Sigmoid colon (tissue), 7 donors: ENCODE data around the gene DDN. TPM values are rescaled to one million over a fixed set of nuclear protein-coding genes. Genes with fewer than 3 reads are reported as not detected.
A peak's percentile ranks its signal among the peaks of the same experiment; 100 is the strongest.

Experiments used
- DNase-seq: peaks from one replicate; pipeline ENCODE4 v3.0.0-alpha.2; 2019
- H3K27ac ChIP-seq, 4 donors: fragments of 200-600 bp; sonication (generic); one replicate each; pipeline ENCODE4 v1.5.1; 2016 to 2019; ENCODE audit warnings: mild to moderate bottlenecking in 1 of 4
- H3K27me3 ChIP-seq, 3 donors: fragments of 200-600 bp; sonication (generic); one replicate each; pipeline ENCODE4 v1.5.1; 2019; ENCODE audit warnings: mild to moderate bottlenecking in 1 of 3
- H3K36me3 ChIP-seq, 4 donors: fragments of 200-600 bp; sonication (generic); one replicate each; pipeline ENCODE4 v1.5.1; 2016 to 2019
- H3K4me1 ChIP-seq, 4 donors: fragments of 200-600 bp; sonication (generic); one replicate each; pipeline ENCODE4 v1.5.1; 2017 to 2019
- H3K4me3 ChIP-seq, 4 donors: fragments of 200-600 bp; sonication (generic); one replicate each; pipeline ENCODE4 v1.5.1; 2017 to 2019; ENCODE audit warnings: mild to moderate bottlenecking in 2 of 4, moderate library complexity in 1 of 4
- H3K9me3 ChIP-seq, 4 donors: fragments of 200-600 bp in 3 of 4; sonication (generic) in 3 of 4; one replicate each; pipeline versions ENCODE4 v1.5.1 to v1.6.1; 2013 to 2019
- EP300 ChIP-seq, 4 donors: sonication (generic); formaldehyde crosslinking; IDR thresholded peaks; one replicate each; pipeline ENCODE4 v1.6.1; 2017; ENCODE audit warnings: antibody characterized with exemption in 4 of 4
- POLR2A ChIP-seq, 2 donors: fragments of 450-650 bp; IDR thresholded peaks; one replicate each; pipeline ENCODE4 v1.6.1; 2016; ENCODE audit warnings: antibody characterized with exemption in 2 of 2, mild to moderate bottlenecking in 2 of 2, moderate library complexity in 2 of 2
- POLR2AphosphoS5 ChIP-seq, 4 donors: sonication (generic); formaldehyde crosslinking; IDR thresholded peaks; one replicate each; pipeline ENCODE4 v1.6.1; 2017; ENCODE audit warnings: antibody characterized with exemption in 4 of 4
- WGBS, 2 donors: extraction: QIAGEN DNeasy Blood & Tissue Kit; methylation state at CpG; one replicate each; pipeline ENCODE4 v1.1.7; 2013; 5-methylcytosine and 5-hydroxymethylcytosine counted together
- intact Hi-C: fragments of 100-400 bp; cut with DNase I; formaldehyde crosslinking; loops from one replicate; pipeline ENCODE4 v1.15.1; 2023
- polyA plus RNA-seq, 3 donors: library from polyadenylated mRNA; stranded (reverse); fragments of 200-250 nt; gene quantifications; one replicate each; pipeline ENCODE4 v1.2.3, GENCODE V29; 2013
- total RNA-seq, 4 donors: library from RNA; depleted of rRNA; stranded (reverse); fragments of >200 nt; gene quantifications; one replicate each; pipeline ENCODE4 v1.1.0, GENCODE V29; 2016
- TF ChIP-seq, protein P1 (sequence below), 4 experiments: fragments of 450-650 bp in 3 of 4; fragments of 200-600 bp in 1 of 4; IDR thresholded peaks; one replicate each; pipeline ENCODE4 v1.5.1; 2016 to 2019; ENCODE audit warnings: antibody characterized with exemption in 4 of 4, mild to moderate bottlenecking in 3 of 4, moderate library complexity in 2 of 4
- donor health status: healthy with polysubstance abuse.
- donor health status: Bipolar disorder and iron deficiency.
- donor health status: healthy.

The DDN gene
- total and polyA plus RNA-seq, 7 donors = 0.14 to 0.69 (median 0.60) TPM; not detected in 4

DNA sequence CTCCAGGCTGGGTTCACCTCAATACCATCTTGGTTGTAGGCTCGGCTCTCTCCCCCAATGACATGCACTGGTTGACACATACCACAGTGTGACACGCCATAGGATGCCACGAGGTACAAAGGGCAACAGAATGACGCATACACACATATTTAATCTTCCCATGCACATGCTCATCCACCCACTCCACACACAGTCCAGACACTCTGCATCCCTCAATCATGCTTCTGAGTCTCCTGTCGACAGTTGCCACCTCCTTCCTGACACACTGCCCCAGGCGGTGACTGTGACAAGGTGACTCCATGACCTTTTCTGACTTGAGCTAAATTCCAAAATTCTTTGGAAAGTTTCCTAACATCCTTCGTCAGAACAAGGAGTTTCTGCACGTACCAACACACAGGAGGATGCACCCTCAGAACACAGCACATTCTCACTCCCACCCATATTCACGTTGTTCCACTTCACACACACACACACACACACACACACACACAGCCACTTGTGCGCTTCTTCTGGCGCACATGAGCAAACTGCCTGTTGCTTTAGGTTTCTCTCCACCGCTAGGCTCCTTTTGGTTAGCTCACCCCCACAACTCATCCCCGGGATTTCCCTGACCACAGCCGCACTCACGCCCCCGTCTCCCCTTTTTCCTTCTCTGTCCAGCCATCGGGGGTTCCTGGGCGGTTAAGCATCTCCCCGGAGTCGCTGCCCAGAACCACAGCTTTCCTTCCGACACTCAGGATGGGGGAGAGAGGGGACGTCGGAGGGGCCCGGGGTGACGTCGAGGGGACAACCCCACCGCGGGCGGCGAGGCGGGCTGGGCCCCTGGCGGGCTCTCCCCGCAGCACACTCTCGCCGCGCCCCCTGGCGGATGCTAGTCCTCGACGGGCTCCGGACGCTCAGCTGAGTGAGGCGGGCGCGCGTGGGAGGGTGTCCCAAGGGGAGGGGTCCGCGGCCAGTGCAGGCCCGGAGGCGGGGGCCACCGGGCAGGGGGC is 21.6 kb downstream of the DDN start:
- H3K27ac ChIP-seq = no peak overlapping the region
- H3K4me1 ChIP-seq = peaks cover 0 to 43% (median 41%) of the 10 kb centered on the region in 4 donors
- intact Hi-C loops = no loop called here
- H3K27me3 ChIP-seq = peaks cover 61 to 100% (median 88%) of the 10 kb centered on the region in 3 donors
- H3K9me3 ChIP-seq = no peaks in the 10 kb centered on the region
- peak overlapping the region in 3 of 4 donors; percentile 5 to 39 (median 32) for H3K4me3 ChIP-seq
- WGBS, 2 donors = 6 to 8% methylated on average over 50 of the region's 50 CpGs
- TF ChIP-seq, protein P1, sequence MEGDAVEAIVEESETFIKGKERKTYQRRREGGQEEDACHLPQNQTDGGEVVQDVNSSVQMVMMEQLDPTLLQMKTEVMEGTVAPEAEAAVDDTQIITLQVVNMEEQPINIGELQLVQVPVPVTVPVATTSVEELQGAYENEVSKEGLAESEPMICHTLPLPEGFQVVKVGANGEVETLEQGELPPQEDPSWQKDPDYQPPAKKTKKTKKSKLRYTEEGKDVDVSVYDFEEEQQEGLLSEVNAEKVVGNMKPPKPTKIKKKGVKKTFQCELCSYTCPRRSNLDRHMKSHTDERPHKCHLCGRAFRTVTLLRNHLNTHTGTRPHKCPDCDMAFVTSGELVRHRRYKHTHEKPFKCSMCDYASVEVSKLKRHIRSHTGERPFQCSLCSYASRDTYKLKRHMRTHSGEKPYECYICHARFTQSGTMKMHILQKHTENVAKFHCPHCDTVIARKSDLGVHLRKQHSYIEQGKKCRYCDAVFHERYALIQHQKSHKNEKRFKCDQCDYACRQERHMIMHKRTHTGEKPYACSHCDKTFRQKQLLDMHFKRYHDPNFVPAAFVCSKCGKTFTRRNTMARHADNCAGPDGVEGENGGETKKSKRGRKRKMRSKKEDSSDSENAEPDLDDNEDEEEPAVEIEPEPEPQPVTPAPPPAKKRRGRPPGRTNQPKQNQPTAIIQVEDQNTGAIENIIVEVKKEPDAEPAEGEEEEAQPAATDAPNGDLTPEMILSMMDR (IDR thresholded peaks at IDR 0.05) = peak; percentile 52 to 77 (median 64)
- TF ChIP-seq POLR2A (IDR thresholded peaks at IDR 0.05) = no peak
- peak; percentile 77 for DNase-seq
- no peaks in the 10 kb centered on the region for H3K36me3 ChIP-seq

DNA sequence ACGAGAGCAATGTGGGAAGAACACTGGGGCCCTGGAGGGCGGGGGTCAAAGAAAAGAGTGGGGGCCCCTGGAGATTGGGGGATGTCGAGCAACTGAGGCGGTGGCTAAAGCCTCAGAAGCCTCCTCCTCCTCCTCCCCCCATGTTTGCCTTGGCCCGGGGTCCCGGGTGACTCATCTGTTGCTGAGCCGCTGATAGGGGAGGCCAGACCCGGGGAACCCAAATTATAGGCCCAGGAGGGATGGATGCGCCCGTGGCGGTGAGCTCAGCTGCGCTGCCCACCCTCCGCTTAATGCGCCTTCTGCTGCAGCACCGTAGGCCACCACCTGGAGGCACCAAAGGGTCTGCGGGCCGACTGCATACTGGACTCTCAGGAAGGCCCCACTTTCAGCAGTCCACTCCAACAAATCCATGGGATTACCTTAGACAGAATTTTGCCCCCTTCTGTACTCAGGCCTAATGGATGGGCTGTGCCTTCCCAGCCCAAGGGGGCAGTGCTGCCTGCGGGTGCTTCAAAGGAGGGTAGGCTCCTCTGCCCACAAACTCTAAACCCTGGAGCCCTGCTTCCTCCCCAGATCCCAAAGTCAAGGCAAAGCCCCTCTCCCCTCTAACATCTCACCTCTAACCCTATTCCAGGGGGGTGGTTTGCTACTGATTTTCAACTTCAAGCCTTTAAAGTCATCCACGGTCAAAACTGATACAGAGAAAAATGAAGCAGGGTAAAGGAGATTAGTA is 25.1 kb downstream of the DDN start:
- peak overlapping the region in 1 of 4 donors; percentile 54 for H3K27ac ChIP-seq
- peak; percentile 72 for DNase-seq

DNA sequence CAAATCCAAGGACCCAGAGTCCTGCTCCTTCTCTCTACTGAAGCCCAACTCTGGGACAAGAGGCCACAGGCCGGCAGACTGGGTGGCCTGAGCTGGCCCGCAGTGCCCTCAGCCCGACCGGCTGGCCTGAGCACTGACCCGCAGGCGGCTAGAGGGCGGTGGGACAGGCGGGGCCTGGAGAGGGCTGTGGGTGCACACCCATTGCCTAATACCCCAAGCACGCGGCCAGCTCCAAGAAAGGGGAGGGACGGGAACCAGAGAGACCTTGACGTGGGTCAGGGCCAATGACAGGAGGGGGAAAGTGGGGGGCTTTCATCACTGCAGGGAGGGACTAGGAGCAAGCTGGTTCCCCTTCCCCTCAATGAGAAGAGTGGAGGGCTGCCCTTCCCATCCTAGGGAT is 25.6 kb downstream of the DDN start:
- TF ChIP-seq EP300 (IDR thresholded peaks at IDR 0.05) = no peak
- TF ChIP-seq, protein P1 (IDR thresholded peaks at IDR 0.05) = no peak
- no peak for TF ChIP-seq POLR2A (IDR thresholded peaks at IDR 0.05)
- no peak for TF ChIP-seq POLR2AphosphoS5 (IDR thresholded peaks at IDR 0.05)
- H3K4me3 ChIP-seq = no peak overlapping the region
- H3K9me3 ChIP-seq = no peaks in the 10 kb centered on the region
- H3K36me3 ChIP-seq = no peaks in the 10 kb centered on the region
- peaks cover 0 to 39% (median 34%) of the 10 kb centered on the region in 4 donors for H3K4me1 ChIP-seq
- 15 to 21% methylated on average over 12 of the region's 12 CpGs for WGBS, 2 donors
- DNase-seq = peak; percentile 82
- H3K27ac ChIP-seq = peak overlapping the region in 1 of 4 donors; percentile 54
- intact Hi-C loops = no loop called here
- H3K27me3 ChIP-seq = peaks cover 45 to 97% (median 77%) of the 10 kb centered on the region in 3 donors

More for the DNA sequence above, 25.1 kb downstream of the DDN start:
- TF ChIP-seq POLR2AphosphoS5 (IDR thresholded peaks at IDR 0.05) (no peak), POLR2A (IDR thresholded peaks at IDR 0.05) (no peak), EP300 (IDR thresholded peaks at IDR 0.05) (no peak)
- TF ChIP-seq, protein P1 (IDR thresholded peaks at IDR 0.05) = peak in 3 of 4 experiments; percentile 25 to 48 (median 25)
- 14 to 19% methylated on average over 19 of the region's 19 CpGs for WGBS, 2 donors
- Histone ChIP-seq H3K4me3 (no peak overlapping the region), H3K27me3 (peaks cover 50 to 100% (median 83%) of the 10 kb centered on the region in 3 donors), H3K9me3 (no peaks in the 10 kb centered on the region), H3K4me1 (peaks cover 0 to 44% (median 39%) of the 10 kb centered on the region in 4 donors), H3K36me3 (no peaks in the 10 kb centered on the region)
- intact Hi-C loops = no loop called here

DNA sequence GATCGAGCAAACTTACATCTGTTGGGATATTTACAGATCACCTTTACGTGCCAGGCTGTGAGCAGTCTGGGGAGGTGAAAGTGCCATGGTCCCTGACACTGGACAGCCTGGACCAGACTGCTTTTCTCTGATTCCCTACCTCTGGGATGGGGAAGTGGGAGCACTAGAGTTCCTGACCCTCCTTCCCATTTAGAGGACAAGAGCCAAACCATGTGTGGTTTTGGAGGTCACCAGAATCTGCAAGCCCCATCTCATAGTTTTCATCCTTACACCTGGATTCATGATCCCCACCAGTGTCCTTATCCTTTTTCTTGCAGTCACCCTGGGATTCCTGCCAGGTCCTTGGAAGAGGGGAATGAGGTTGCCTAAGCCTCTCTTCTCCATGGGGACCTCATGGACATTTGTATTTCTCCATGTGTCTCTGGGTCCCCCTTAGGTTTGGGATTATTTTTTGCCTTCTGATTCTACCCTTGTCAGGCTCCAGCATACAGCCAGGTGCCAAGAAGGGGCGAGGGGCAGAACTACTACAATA is 26.2 kb downstream of the DDN start:
- TF ChIP-seq EP300 (IDR thresholded peaks at IDR 0.05) = no peak
- TF ChIP-seq, protein P1 (IDR thresholded peaks at IDR 0.05) = no peak
- WGBS, 2 donors = 9 to 24% methylated on average over 3 of the region's 3 CpGs
- Histone ChIP-seq H3K9me3 (no peaks in the 10 kb centered on the region), H3K36me3 (no peaks in the 10 kb centered on the region), H3K27ac (peak overlapping the region in 1 of 4 donors; percentile 54), H3K27me3 (peaks cover 40 to 92% (median 72%) of the 10 kb centered on the region in 3 donors), H3K4me3 (no peak overlapping the region), H3K4me1 (peaks cover 0 to 34% (median 28%) of the 10 kb centered on the region in 4 donors)
- intact Hi-C loops = no loop called here
- no peak for DNase-seq
